GM23338 (cell line): Measurements from ENCODE around the gene GRK3. TPM values are rescaled to one million over a fixed set of nuclear protein-coding genes. Genes with fewer than 3 reads are reported as not detected.

Experiments
- ATAC-seq: fragments of 200-7000 bp; cut with Tn5 transposase; 3 replicates; pipeline ENCODE4 v1.9.1; 2020
- DNase-seq: peaks from one replicate; pipeline ENCODE4 v3.0.0-alpha.2; 2015; ENCODE audit warnings: low spot score
- H2AFZ ChIP-seq: fragments of 200-600 bp; sonication (generic); 2 replicates; pipeline ENCODE4 v1.8.0; 2016; ENCODE audit warnings: antibody characterized with exemption, mild to moderate bottlenecking, moderate library complexity
- H3F3A ChIP-seq: fragments of 200-600 bp; sonication (generic); replicated peaks from 2 replicates; pipeline ENCODE4 v1.8.0; 2017; ENCODE audit warnings: antibody characterized with exemption, mixed run types, low read depth
- H3K27ac ChIP-seq: fragments of 200-600 bp; sonication (generic); 2 replicates; pipeline ENCODE4 v1.6.1; 2016; ENCODE audit warnings: low read depth
- H3K27me3 ChIP-seq: fragments of 200-600 bp; sonication (generic); 2 replicates; pipeline ENCODE4 v1.8.0; 2016; ENCODE audit warnings: mild to moderate bottlenecking, mixed run types, moderate library complexity; ENCODE audit not compliant: insufficient read depth
- H3K36me3 ChIP-seq: fragments of 200-600 bp; sonication (generic); 2 replicates; pipeline ENCODE4 v1.8.0; 2016; ENCODE audit warnings: mild to moderate bottlenecking; ENCODE audit not compliant: insufficient read depth
- H3K4me1 ChIP-seq: fragments of 200-600 bp; sonication (generic); 2 replicates; pipeline ENCODE4 v1.8.0; 2016; ENCODE audit warnings: mild to moderate bottlenecking, moderate library complexity; ENCODE audit not compliant: insufficient read depth
- H3K4me2 ChIP-seq: fragments of 200-600 bp; sonication (generic); 2 replicates; pipeline ENCODE4 v1.7.1; 2017; ENCODE audit warnings: mixed run types
- H3K4me3 ChIP-seq: fragments of 200-600 bp; sonication (generic); 2 replicates; pipeline ENCODE4 v1.6.1; 2016; ENCODE audit warnings: mixed run types
- H3K79me2 ChIP-seq: fragments of 200-600 bp; sonication (generic); replicated peaks from 2 replicates; pipeline ENCODE4 v1.8.0; 2017; ENCODE audit warnings: mild to moderate bottlenecking; ENCODE audit not compliant: insufficient read depth
- H3K9me2 ChIP-seq: fragments of 200-600 bp; sonication (generic); 2 replicates; pipeline ENCODE4 v1.8.0; 2017; ENCODE audit not compliant: insufficient read depth
- H4K20me1 ChIP-seq: fragments of 200-600 bp; sonication (generic); replicated peaks from 2 replicates; pipeline ENCODE4 v1.8.0; 2017; ENCODE audit warnings: mild to moderate bottlenecking; ENCODE audit not compliant: insufficient read depth
- H3K27ac Mint-ChIP-seq: 2 replicates; pipeline ENCODE4 v1.8.0; 2020; ENCODE audit warnings: inconsistent platforms, mild to moderate bottlenecking, moderate library complexity, mixed read lengths
- H3K27me3 Mint-ChIP-seq: 3 replicates; pipeline ENCODE4 v1.8.0; 2022; ENCODE audit warnings: low read depth, mild to moderate bottlenecking, moderate library complexity, mixed read lengths, inconsistent platforms; ENCODE audit not compliant: insufficient read depth, poor library complexity
- H3K36me3 Mint-ChIP-seq: 3 replicates; pipeline ENCODE4 v1.8.0; 2021; ENCODE audit warnings: low read depth, mild to moderate bottlenecking, inconsistent platforms, moderate library complexity, mixed read lengths
- H3K4me1 Mint-ChIP-seq: 3 replicates; pipeline ENCODE4 v1.8.0; 2020; ENCODE audit warnings: mild to moderate bottlenecking, inconsistent platforms, mixed read lengths
- H3K4me3 Mint-ChIP-seq: 3 replicates; pipeline ENCODE4 v1.8.0; 2021; ENCODE audit warnings: moderate library complexity, mild to moderate bottlenecking, inconsistent platforms, mixed read lengths
- H3K9me3 Mint-ChIP-seq: 3 replicates; pipeline ENCODE4 v1.8.0; 2020; ENCODE audit warnings: moderate library complexity, mild to moderate bottlenecking, inconsistent platforms, mixed read lengths
- CREB1 ChIP-seq: fragments of 250-450 bp; sonication (Bioruptor Pico); IDR thresholded peaks from 2 replicates; pipeline ENCODE4 v1.5.0; 2020; ENCODE audit warnings: low read depth, mild to moderate bottlenecking, moderate library complexity
- ETS1 ChIP-seq: IDR thresholded peaks from 2 replicates; pipeline ENCODE4 v1.6.1; 2016; ENCODE audit warnings: antibody characterized with exemption
- EZH2 ChIP-seq: fragments of 200-600 bp; sonication (generic); IDR thresholded peaks from one replicate; pipeline ENCODE4 v1.8.0; 2017; ENCODE audit warnings: antibody characterized with exemption, mild to moderate bottlenecking, low read depth; ENCODE audit not compliant: unreplicated experiment
- EZH2phosphoT487 ChIP-seq: fragments of 200-600 bp; sonication (generic); IDR thresholded peaks from one replicate; pipeline ENCODE4 v1.8.1; 2018; ENCODE audit warnings: antibody characterized with exemption; ENCODE audit not compliant: unreplicated experiment
- JUNB ChIP-seq: IDR thresholded peaks from one replicate; pipeline ENCODE4 v1.6.1; 2016; ENCODE audit warnings: antibody characterized with exemption; ENCODE audit not compliant: unreplicated experiment
- NANOG ChIP-seq: IDR thresholded peaks from 2 replicates; pipeline ENCODE4 v1.6.1; 2016; ENCODE audit warnings: antibody characterized with exemption, borderline replicate concordance
- POLR2AphosphoS5 ChIP-seq: IDR thresholded peaks from 2 replicates; pipeline ENCODE4 v1.6.1; 2016; ENCODE audit warnings: antibody characterized with exemption, low read depth
- STAT1 ChIP-seq: IDR thresholded peaks from one replicate; pipeline ENCODE4 v1.6.1; 2016; ENCODE audit warnings: antibody characterized with exemption; ENCODE audit not compliant: unreplicated experiment
- ZNF114 ChIP-seq: fragments of 250-450 bp; sonication (Bioruptor Pico); IDR thresholded peaks from 2 replicates; pipeline ENCODE4 v1.5.0; 2020; ENCODE audit warnings: mild to moderate bottlenecking, moderate library complexity
- ZNF331 ChIP-seq: fragments of 250-450 bp; sonication (Bioruptor Pico); IDR thresholded peaks from 2 replicates; pipeline ENCODE4 v1.5.0; 2020; ENCODE audit warnings: low read depth, mild to moderate bottlenecking, moderate library complexity
- polyA plus RNA-seq: library from polyadenylated mRNA; unstranded; fragments of >200 nt; fragmentation: Nextera tagmentation; extraction: Ambion mirVana; gene quantifications from 2 replicates; pipeline ENCODE4 v1.2.1, GENCODE V29; 2016
- total RNA-seq: library from RNA; depleted of rRNA; stranded (reverse); fragments of >200 nt; shearing (Covaris generic); gene quantifications from 2 replicates; pipeline ENCODE4 v1.2.3, GENCODE V29; 2014
- TF ChIP-seq, protein P1 (sequence below): fragments of 250-450 bp; sonication (Bioruptor Pico); IDR thresholded peaks from 2 replicates; pipeline ENCODE4 v1.5.0; 2020; ENCODE audit warnings: mild to moderate bottlenecking, moderate library complexity
- TF ChIP-seq, protein P2 (sequence below), 2 experiments: fragments of 200-600 bp in 1 of 2; sonication (generic) in 1 of 2; conservative IDR thresholded peaks; 2 replicates each; pipeline versions ENCODE4 v1.5.1 to v1.6.1; 2016 to 2017; ENCODE audit warnings: antibody characterized with exemption in 2 of 2, low read depth in 2 of 2, mild to moderate bottlenecking in 2 of 2, moderate library complexity in 1 of 2
- TF ChIP-seq, protein P3 (sequence below): IDR thresholded peaks from one replicate; pipeline ENCODE4 v1.6.1; 2018; ENCODE audit warnings: antibody characterized with exemption; ENCODE audit not compliant: unreplicated experiment

The GRK3 gene
- total and polyA plus RNA-seq, 2 experiments from 2014 or later, result 6.0 to 25.3 TPM

GRCh38 chr22:25695146-25695545 is 130.7 kb downstream of the GRK3 start:
- Histone ChIP-seq H3K27me3 (no peaks in the 10 kb centered on the region), H3K27ac (no peak overlapping the region), H3K4me3 (no peak overlapping the region), H3K36me3 (no peaks in the 10 kb centered on the region; the same call in 1 of the 2 replicates), H3K4me2 (no peak overlapping the region), H3F3A (no peaks in the 10 kb centered on the region), H3K79me2 (no peaks in the 10 kb centered on the region), H4K20me1 (0 out of 2 replicates have a peak, but pooled peaks cover 6% of the 10 kb centered on the region), H3K4me1 (no peaks in the 10 kb centered on the region), H2AFZ (no peak overlapping the region), H3K9me2 (no peaks in the 10 kb centered on the region)
- Mint-ChIP-seq H3K27me3 (peaks cover 3% of the 10 kb centered on the region), H3K27ac (no peak overlapping the region), H3K4me3 (no peak overlapping the region), H3K36me3 (peaks cover 19% of the 10 kb centered on the region), H3K9me3 (no peaks in the 10 kb centered on the region), H3K4me1 (peaks cover 4% of the 10 kb centered on the region; the same call in 2 of the 3 replicates)
- DNase-seq (no peak), ATAC-seq (no peak)
- TF ChIP-seq NANOG (no peak), JUNB (no peak), ETS1 (no peak), CREB1 (CRISPR knock-in tag) (no peak), ZNF331 (CRISPR knock-in tag) (no peak), STAT1 (no peak), ZNF114 (CRISPR knock-in tag) (no peak), POLR2AphosphoS5 (no peak), EZH2 (no peak), EZH2phosphoT487 (no peak)
- TF ChIP-seq, protein P1, sequence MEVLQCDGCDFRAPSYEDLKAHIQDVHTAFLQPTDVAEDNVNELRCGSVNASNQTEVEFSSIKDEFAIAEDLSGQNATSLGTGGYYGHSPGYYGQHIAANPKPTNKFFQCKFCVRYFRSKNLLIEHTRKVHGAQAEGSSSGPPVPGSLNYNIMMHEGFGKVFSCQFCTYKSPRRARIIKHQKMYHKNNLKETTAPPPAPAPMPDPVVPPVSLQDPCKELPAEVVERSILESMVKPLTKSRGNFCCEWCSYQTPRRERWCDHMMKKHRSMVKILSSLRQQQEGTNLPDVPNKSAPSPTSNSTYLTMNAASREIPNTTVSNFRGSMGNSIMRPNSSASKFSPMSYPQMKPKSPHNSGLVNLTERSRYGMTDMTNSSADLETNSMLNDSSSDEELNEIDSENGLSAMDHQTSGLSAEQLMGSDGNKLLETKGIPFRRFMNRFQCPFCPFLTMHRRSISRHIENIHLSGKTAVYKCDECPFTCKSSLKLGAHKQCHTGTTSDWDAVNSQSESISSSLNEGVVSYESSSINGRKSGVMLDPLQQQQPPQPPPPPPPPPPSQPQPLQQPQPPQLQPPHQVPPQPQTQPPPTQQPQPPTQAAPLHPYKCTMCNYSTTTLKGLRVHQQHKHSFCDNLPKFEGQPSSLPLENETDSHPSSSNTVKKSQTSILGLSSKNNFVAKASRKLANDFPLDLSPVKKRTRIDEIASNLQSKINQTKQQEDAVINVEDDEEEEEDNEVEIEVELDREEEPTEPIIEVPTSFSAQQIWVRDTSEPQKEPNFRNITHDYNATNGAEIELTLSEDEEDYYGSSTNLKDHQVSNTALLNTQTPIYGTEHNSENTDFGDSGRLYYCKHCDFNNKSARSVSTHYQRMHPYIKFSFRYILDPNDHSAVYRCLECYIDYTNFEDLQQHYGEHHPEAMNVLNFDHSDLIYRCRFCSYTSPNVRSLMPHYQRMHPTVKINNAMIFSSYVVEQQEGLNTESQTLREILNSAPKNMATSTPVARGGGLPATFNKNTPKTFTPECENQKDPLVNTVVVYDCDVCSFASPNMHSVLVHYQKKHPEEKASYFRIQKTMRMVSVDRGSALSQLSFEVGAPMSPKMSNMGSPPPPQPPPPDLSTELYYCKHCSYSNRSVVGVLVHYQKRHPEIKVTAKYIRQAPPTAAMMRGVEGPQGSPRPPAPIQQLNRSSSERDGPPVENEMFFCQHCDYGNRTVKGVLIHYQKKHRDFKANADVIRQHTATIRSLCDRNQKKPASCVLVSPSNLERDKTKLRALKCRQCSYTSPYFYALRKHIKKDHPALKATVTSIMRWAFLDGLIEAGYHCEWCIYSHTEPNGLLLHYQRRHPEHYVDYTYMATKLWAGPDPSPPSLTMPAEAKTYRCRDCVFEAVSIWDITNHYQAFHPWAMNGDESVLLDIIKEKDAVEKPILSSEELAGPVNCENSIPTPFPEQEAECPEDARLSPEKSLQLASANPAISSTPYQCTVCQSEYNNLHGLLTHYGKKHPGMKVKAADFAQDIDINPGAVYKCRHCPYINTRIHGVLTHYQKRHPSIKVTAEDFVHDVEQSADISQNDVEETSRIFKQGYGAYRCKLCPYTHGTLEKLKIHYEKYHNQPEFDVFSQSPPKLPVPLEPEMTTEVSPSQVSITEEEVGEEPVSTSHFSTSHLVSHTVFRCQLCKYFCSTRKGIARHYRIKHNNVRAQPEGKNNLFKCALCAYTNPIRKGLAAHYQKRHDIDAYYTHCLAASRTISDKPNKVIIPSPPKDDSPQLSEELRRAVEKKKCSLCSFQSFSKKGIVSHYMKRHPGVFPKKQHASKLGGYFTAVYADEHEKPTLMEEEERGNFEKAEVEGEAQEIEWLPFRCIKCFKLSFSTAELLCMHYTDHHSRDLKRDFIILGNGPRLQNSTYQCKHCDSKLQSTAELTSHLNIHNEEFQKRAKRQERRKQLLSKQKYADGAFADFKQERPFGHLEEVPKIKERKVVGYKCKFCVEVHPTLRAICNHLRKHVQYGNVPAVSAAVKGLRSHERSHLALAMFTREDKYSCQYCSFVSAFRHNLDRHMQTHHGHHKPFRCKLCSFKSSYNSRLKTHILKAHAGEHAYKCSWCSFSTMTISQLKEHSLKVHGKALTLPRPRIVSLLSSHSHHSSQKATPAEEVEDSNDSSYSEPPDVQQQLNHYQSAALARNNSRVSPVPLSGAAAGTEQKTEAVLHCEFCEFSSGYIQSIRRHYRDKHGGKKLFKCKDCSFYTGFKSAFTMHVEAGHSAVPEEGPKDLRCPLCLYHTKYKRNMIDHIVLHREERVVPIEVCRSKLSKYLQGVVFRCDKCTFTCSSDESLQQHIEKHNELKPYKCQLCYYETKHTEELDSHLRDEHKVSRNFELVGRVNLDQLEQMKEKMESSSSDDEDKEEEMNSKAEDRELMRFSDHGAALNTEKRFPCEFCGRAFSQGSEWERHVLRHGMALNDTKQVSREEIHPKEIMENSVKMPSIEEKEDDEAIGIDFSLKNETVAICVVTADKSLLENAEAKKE (CRISPR knock-in tag), result no peak
- TF ChIP-seq, protein P2, sequence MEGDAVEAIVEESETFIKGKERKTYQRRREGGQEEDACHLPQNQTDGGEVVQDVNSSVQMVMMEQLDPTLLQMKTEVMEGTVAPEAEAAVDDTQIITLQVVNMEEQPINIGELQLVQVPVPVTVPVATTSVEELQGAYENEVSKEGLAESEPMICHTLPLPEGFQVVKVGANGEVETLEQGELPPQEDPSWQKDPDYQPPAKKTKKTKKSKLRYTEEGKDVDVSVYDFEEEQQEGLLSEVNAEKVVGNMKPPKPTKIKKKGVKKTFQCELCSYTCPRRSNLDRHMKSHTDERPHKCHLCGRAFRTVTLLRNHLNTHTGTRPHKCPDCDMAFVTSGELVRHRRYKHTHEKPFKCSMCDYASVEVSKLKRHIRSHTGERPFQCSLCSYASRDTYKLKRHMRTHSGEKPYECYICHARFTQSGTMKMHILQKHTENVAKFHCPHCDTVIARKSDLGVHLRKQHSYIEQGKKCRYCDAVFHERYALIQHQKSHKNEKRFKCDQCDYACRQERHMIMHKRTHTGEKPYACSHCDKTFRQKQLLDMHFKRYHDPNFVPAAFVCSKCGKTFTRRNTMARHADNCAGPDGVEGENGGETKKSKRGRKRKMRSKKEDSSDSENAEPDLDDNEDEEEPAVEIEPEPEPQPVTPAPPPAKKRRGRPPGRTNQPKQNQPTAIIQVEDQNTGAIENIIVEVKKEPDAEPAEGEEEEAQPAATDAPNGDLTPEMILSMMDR (conservative IDR thresholded peaks at IDR 0.05; ENCODE audit: low read depth in 2 of 2), result no peak
- TF ChIP-seq, protein P3, sequence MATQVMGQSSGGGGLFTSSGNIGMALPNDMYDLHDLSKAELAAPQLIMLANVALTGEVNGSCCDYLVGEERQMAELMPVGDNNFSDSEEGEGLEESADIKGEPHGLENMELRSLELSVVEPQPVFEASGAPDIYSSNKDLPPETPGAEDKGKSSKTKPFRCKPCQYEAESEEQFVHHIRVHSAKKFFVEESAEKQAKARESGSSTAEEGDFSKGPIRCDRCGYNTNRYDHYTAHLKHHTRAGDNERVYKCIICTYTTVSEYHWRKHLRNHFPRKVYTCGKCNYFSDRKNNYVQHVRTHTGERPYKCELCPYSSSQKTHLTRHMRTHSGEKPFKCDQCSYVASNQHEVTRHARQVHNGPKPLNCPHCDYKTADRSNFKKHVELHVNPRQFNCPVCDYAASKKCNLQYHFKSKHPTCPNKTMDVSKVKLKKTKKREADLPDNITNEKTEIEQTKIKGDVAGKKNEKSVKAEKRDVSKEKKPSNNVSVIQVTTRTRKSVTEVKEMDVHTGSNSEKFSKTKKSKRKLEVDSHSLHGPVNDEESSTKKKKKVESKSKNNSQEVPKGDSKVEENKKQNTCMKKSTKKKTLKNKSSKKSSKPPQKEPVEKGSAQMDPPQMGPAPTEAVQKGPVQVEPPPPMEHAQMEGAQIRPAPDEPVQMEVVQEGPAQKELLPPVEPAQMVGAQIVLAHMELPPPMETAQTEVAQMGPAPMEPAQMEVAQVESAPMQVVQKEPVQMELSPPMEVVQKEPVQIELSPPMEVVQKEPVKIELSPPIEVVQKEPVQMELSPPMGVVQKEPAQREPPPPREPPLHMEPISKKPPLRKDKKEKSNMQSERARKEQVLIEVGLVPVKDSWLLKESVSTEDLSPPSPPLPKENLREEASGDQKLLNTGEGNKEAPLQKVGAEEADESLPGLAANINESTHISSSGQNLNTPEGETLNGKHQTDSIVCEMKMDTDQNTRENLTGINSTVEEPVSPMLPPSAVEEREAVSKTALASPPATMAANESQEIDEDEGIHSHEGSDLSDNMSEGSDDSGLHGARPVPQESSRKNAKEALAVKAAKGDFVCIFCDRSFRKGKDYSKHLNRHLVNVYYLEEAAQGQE, result no peak
